OCI-LY7 (cell line): ENCODE measurements around the gene MLLT3. TPM values are rescaled to one million over a fixed set of nuclear protein-coding genes. Genes with fewer than 3 reads are reported as not detected.

Source experiments
- BruUV-seq: library from RNA; stranded (reverse); fragments of 400-500 nt; replicated peaks from 2 replicates; lab custom pipeline; 2021; lab: Mats Ljungman, UMichigan
- CTCF ChIA-PET: fragments of 300-600 bp; sonication (Branson Sonifier 250); formaldehyde crosslinking; loops from one replicate; lab custom pipeline; 2022; ENCODE audit warnings: antibody characterized with exemption; ENCODE audit not compliant: unreplicated experiment; lab: Charles Lee
- POLR2A ChIA-PET: fragments of 300-600 bp; sonication (Branson Sonifier 250); formaldehyde crosslinking; loops from one replicate; lab custom pipeline; 2022; ENCODE audit warnings: antibody characterized with exemption; lab: Charles Lee
- DNase-seq: peaks from one replicate; pipeline ENCODE4 v3.0.0-alpha.2; 2015; ENCODE audit warnings: low spot score
- H2AFZ ChIP-seq: fragments of 200-600 bp; sonication (generic), shearing (Covaris generic); 2 replicates; pipeline ENCODE4 v1.6.1; 2014; ENCODE audit warnings: mild to moderate bottlenecking, antibody characterized with exemption, low read length, moderate library complexity
- H3K27ac ChIP-seq: fragments of 200-600 bp; sonication (generic); 2 replicates; pipeline ENCODE4 v1.5.1; 2014; ENCODE audit warnings: mixed run types, low read depth, mild to moderate bottlenecking, moderate library complexity, low read length, inconsistent platforms; ENCODE audit not compliant: poor library complexity, severe bottlenecking
- H3K36me3 ChIP-seq: fragments of 200-600 bp; sonication (generic); 2 replicates; pipeline ENCODE4 v1.6.1; 2014; ENCODE audit warnings: mild to moderate bottlenecking, antibody characterized with exemption, low read length, moderate library complexity, mixed read lengths; ENCODE audit not compliant: insufficient read depth
- H3K4me1 ChIP-seq: fragments of 200-600 bp; sonication (generic); 2 replicates; pipeline ENCODE4 v1.5.1; 2014; ENCODE audit warnings: mild to moderate bottlenecking, low read length; ENCODE audit not compliant: insufficient read depth, poor library complexity, severe bottlenecking
- H3K4me2 ChIP-seq: fragments of 200-600 bp; sonication (generic); 2 replicates; pipeline ENCODE4 v1.6.1; 2014; ENCODE audit warnings: mild to moderate bottlenecking, low read length
- H3K4me3 ChIP-seq: fragments of 200-600 bp; sonication (generic); 2 replicates; pipeline ENCODE4 v1.5.1; 2014; ENCODE audit warnings: mild to moderate bottlenecking, low read depth, low read length; ENCODE audit not compliant: poor library complexity, severe bottlenecking
- H3K79me2 ChIP-seq: fragments of 200-600 bp; sonication (generic); 2 replicates; pipeline ENCODE4 v1.6.1; 2016; ENCODE audit warnings: low read depth, mild to moderate bottlenecking, low read length, moderate library complexity, mixed read lengths; ENCODE audit not compliant: insufficient read depth
- H3K9me2 ChIP-seq: fragments of 200-600 bp; sonication (generic); 2 replicates; pipeline ENCODE4 v1.6.1; 2016; ENCODE audit warnings: mild to moderate bottlenecking, low read length, mixed read lengths; ENCODE audit not compliant: insufficient read depth
- H3K9me3 ChIP-seq: fragments of 200-600 bp; sonication (generic); 2 replicates; pipeline ENCODE4 v1.6.1; 2014; ENCODE audit warnings: mild to moderate bottlenecking, mixed run types, low read length, mixed read lengths
- H4K20me1 ChIP-seq: fragments of 200-600 bp; sonication (generic); 2 replicates; pipeline ENCODE4 v1.6.1; 2014; ENCODE audit warnings: mild to moderate bottlenecking, antibody characterized with exemption, low read length, moderate library complexity, mixed read lengths; ENCODE audit not compliant: insufficient read depth
- EZH2phosphoT487 ChIP-seq: fragments of 200-600 bp; sonication (generic); IDR thresholded peaks from 2 replicates; pipeline ENCODE4 v1.6.1; 2018; ENCODE audit warnings: low read depth, borderline replicate concordance, mild to moderate bottlenecking, mixed run types, antibody characterized with exemption, low read length, moderate library complexity, mixed read lengths
- intact Hi-C: fragments of 100-400 bp; cut with micrococcal nuclease; formaldehyde crosslinking; loops from one replicate; pipeline ENCODE4 v1.10.0; 2022; ENCODE audit not compliant: unreplicated experiment
- total RNA-seq, 2 experiments: library from RNA; depleted of rRNA in 1 of 2; stranded (reverse); fragments of >200 nt in 1 of 2; shearing (Covaris generic) in 1 of 2; gene quantifications; 2 replicates each; pipeline ENCODE4 v1.2.3, GENCODE V29; 2014 to 2022
- TF ChIP-seq, protein P1 (sequence below): fragments of 200-600 bp; sonication (generic); conservative IDR thresholded peaks from 2 replicates; pipeline ENCODE4 v1.5.1; 2014; ENCODE audit warnings: mild to moderate bottlenecking, antibody characterized with exemption, low read length, moderate library complexity, mixed read lengths

The MLLT3 gene
- total RNA-seq, 2 experiments from 2014 or later = 7.1 to 9.9 TPM

- Histone ChIP-seq H3K4me3 (no peak overlapping the region), H3K4me2 (no peak overlapping the region), H2AFZ (no peak overlapping the region), H4K20me1 (no peaks in the 10 kb centered on the region), H3K27ac (no peak overlapping the region), H3K4me1 (no peaks in the 10 kb centered on the region), H3K9me3 (no peaks in the 10 kb centered on the region), H3K79me2 (no peaks in the 10 kb centered on the region), H3K36me3 (no peaks in the 10 kb centered on the region), H3K9me2 (no peaks in the 10 kb centered on the region)
- no peak for TF ChIP-seq EZH2phosphoT487
- TF ChIP-seq, protein P1, sequence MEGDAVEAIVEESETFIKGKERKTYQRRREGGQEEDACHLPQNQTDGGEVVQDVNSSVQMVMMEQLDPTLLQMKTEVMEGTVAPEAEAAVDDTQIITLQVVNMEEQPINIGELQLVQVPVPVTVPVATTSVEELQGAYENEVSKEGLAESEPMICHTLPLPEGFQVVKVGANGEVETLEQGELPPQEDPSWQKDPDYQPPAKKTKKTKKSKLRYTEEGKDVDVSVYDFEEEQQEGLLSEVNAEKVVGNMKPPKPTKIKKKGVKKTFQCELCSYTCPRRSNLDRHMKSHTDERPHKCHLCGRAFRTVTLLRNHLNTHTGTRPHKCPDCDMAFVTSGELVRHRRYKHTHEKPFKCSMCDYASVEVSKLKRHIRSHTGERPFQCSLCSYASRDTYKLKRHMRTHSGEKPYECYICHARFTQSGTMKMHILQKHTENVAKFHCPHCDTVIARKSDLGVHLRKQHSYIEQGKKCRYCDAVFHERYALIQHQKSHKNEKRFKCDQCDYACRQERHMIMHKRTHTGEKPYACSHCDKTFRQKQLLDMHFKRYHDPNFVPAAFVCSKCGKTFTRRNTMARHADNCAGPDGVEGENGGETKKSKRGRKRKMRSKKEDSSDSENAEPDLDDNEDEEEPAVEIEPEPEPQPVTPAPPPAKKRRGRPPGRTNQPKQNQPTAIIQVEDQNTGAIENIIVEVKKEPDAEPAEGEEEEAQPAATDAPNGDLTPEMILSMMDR = no peak
- no TSS peak for BruUV-seq
- no peak for DNase-seq
- intact Hi-C loops = no loop called here
- POLR2A ChIA-PET = interaction anchor here (0.6 kb wide), 1 partner anchor 259 kb away, joined by 3 read pairs; no protein-coding TSS in a partner anchor
- CTCF ChIA-PET = no interaction called here
Observed at GRCh38 chr9:20646656-20647055, 24.4 kb upstream of the MLLT3 start.

- BruUV-seq = no TSS peak
- H3K9me3 ChIP-seq = no peaks in the 10 kb centered on the region
- no peaks in the 10 kb centered on the region for H3K36me3 ChIP-seq
- H3K4me3 ChIP-seq = no peak overlapping the region
- H3K27ac ChIP-seq = no peak overlapping the region
- CTCF ChIA-PET = no interaction called here
- no peak for DNase-seq
- intact Hi-C loops = no loop called here
- POLR2A ChIA-PET = interaction anchor here (0.6 kb wide), 1 partner anchor 14 kb away, joined by 3 read pairs; no protein-coding TSS in a partner anchor
- TF ChIP-seq, protein P1 = no peak
- no peak for TF ChIP-seq EZH2phosphoT487
- no peak overlapping the region for H2AFZ ChIP-seq
- H3K4me2 ChIP-seq = no peak overlapping the region
- H3K4me1 ChIP-seq = peaks cover 13% of the 10 kb centered on the region
- no peaks in the 10 kb centered on the region for H3K9me2 ChIP-seq
- no peaks in the 10 kb centered on the region for H4K20me1 ChIP-seq
- H3K79me2 ChIP-seq = no peaks in the 10 kb centered on the region
Observed at GRCh38 chr9:20643660-20644059, 21.4 kb upstream of the MLLT3 start.

DNA sequence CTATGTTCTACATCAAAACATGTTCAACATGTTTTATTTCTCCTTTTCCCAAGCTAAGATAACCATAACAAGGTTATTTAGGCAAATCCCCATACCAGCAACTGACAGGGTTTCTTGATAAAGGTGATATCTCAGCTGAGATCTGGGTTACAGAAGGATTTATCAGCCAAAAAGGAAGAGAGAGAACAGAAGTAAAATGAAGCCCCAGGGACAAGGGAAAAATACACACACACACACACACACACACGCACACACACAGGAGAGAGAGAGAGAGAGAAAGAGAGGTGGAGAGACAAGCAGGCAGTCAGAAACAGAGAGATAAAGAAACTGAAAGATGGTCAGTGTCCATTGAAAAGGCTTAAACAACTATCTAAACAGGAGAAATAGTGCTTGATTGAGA is 19.7 kb upstream of the MLLT3 start:
- H3K27ac ChIP-seq = no peak overlapping the region
- no peaks in the 10 kb centered on the region for H4K20me1 ChIP-seq
- no peak for TF ChIP-seq EZH2phosphoT487
- TF ChIP-seq, protein P1 = no peak
- no peaks in the 10 kb centered on the region for H3K36me3 ChIP-seq
- no TSS peak for BruUV-seq
- no peak overlapping the region for H3K4me2 ChIP-seq
- DNase-seq = no peak
- no peak overlapping the region for H3K4me3 ChIP-seq
- H2AFZ ChIP-seq = no peak overlapping the region
- intact Hi-C loops = no loop called here
- no peaks in the 10 kb centered on the region for H3K9me2 ChIP-seq
- H3K9me3 ChIP-seq = no peaks in the 10 kb centered on the region
- H3K79me2 ChIP-seq = no peaks in the 10 kb centered on the region
- peaks cover 13% of the 10 kb centered on the region for H3K4me1 ChIP-seq
- ChIA-PET CTCF (no interaction called here), POLR2A (interaction anchor here (0.6 to 1.0 kb wide), 2 partner anchors 42 to 488 kb away, joined by 3 to 4 read pairs; partner anchors contain the start of gene FOCAD)
